Measurements from ENCODE around the gene AMBRA1.

The AMBRA1 gene

DNA sequence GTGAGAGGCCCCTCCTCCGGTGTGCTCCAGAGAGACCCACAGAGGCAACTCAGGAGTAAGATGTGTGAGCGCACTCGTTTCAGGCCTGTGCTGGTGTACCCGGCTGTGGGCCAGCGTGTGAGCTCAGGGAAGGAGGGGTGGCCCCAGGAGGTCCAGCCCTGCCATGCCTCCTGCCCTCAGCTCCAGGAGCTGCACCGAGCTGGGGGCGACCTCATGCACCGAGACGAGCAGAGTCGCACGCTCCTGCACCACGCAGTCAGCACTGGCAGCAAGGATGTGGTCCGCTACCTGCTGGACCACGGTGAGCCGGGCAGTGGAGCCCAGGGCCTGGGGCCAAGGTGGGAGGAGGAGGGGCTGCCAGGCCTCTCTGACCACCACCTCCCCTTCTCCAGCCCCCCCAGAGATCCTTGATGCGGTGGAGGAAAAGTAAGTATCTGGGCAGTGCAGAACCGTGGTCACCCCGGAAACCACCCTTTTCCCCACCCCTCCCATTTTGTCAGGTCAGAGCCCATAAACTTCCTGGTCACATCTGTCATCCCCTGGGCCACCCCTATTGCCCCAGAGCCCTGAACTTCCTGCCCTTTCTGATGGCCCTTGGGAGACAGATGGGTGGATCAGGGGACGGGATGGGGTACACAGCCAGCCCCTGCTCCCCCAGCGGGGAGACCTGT is 214.9 kb downstream of the AMBRA1 start:
- TF ChIP-seq, protein P1, sequence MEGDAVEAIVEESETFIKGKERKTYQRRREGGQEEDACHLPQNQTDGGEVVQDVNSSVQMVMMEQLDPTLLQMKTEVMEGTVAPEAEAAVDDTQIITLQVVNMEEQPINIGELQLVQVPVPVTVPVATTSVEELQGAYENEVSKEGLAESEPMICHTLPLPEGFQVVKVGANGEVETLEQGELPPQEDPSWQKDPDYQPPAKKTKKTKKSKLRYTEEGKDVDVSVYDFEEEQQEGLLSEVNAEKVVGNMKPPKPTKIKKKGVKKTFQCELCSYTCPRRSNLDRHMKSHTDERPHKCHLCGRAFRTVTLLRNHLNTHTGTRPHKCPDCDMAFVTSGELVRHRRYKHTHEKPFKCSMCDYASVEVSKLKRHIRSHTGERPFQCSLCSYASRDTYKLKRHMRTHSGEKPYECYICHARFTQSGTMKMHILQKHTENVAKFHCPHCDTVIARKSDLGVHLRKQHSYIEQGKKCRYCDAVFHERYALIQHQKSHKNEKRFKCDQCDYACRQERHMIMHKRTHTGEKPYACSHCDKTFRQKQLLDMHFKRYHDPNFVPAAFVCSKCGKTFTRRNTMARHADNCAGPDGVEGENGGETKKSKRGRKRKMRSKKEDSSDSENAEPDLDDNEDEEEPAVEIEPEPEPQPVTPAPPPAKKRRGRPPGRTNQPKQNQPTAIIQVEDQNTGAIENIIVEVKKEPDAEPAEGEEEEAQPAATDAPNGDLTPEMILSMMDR (IDR thresholded peaks at IDR 0.05; ENCODE audit: low read depth, low read length) = no peak
- DNase-seq (ENCODE audit: extremely low read depth, low read depth) = no peak

- no peak for DNase-seq (ENCODE audit: extremely low read depth, low read depth)
- TF ChIP-seq, protein P1 (IDR thresholded peaks at IDR 0.05; ENCODE audit: low read depth, low read length) = no peak
Observed at GRCh38 chr11:46378296-46378695, 215.5 kb downstream of the AMBRA1 start.

GRCh38 chr11:46377831-46378230 is 216.0 kb downstream of the AMBRA1 start:
- DNase-seq (ENCODE audit: extremely low read depth, low read depth) = no peak
- TF ChIP-seq, protein P1 (IDR thresholded peaks at IDR 0.05; ENCODE audit: low read depth, low read length) = no peak

GRCh38 chr11:46377290-46377689 is 216.5 kb downstream of the AMBRA1 start:
- no peak for DNase-seq (ENCODE audit: extremely low read depth, low read depth)
- TF ChIP-seq, protein P1 (IDR thresholded peaks at IDR 0.05; ENCODE audit: low read depth, low read length) = no peak

- no peak for DNase-seq (ENCODE audit: extremely low read depth, low read depth)
- TF ChIP-seq, protein P1 (IDR thresholded peaks at IDR 0.05; ENCODE audit: low read depth, low read length) = no peak
Observed at GRCh38 chr11:46376258-46377050, 217.4 kb downstream of the AMBRA1 start.

DNA sequence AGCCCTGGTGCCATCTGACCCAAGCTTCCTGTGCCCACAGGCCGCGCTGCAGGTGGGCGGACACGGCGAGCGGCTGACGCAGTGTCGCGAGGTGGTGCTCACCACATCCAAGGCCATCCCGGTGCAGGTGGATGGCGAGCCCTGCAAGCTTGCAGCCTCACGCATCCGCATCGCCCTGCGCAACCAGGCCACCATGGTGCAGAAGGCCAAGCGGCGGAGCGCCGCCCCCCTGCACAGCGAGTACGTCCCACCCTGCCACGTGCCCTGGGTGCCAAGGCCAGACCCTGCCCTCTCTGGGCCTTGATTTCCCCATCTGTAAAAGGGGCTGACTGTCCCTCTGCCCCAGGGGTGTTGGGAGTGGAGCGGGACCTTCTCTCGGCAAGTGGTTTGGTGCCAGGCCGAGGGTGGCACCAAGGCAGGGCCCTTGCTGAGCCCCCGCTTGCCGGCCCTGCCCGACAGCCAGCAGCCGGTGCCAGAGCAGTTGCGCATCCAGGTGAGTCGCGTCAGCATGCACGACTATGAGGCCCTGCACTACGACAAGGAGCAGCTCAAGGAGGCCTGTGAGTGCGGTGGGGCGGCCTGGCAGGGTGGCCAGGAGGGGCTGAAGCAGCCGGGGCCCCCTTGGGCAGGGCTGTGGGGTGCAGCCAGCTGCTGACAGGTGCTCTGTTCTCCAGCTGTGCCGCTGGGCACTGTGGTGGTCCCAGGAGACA is 218.3 kb downstream of the AMBRA1 start:
- TF ChIP-seq, protein P1 (IDR thresholded peaks at IDR 0.05; ENCODE audit: low read depth, low read length) = no peak
- DNase-seq (ENCODE audit: extremely low read depth, low read depth) = no peak

- no peak for DNase-seq (ENCODE audit: extremely low read depth, low read depth)
- TF ChIP-seq, protein P1 (IDR thresholded peaks at IDR 0.05; ENCODE audit: low read depth, low read length) = no peak
Observed at GRCh38 chr11:46374815-46375214, 219.0 kb downstream of the AMBRA1 start.

Measured in AG09319 (cell line).